ENCODE measurements around the gene SYK. TPM values are rescaled to one million over a fixed set of nuclear protein-coding genes. Genes with fewer than 3 reads are reported as not detected.

Gene SYK
- total and polyA plus RNA-seq, 2 donors (not counting 1 experiment from before 2014, with no cell fraction given) = not detected

DNA sequence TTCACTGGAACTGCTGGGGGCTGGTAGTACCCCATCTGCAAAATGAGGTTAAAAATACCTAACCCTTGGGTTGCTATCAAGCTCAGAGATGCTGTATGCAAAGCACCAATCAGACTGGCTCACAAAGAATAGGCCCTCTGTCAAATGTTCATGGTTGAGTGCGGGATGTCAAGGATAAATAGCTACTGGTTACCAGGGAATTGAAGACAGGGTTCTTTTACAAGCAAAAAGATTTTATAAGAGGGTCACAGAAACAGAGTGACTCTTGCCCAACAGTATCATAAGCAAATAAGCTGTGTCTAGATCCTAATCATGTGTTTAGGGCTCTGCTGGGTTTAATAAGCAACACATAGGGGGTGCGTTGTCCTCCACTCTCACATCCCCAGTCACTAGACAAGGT, 11.9 kb downstream of the SYK start:
- Histone ChIP-seq H3K4me2 (ENCODE audit: extremely low read depth, insufficient read depth, low read length) (no peak overlapping the region), H3K36me3 (ENCODE audit: control insufficient read depth, insufficient read depth, low read length) (no peaks in the 10 kb centered on the region), H3K9me3 (ENCODE audit: control insufficient read depth, insufficient read depth, low read depth, low read length) (no peaks in the 10 kb centered on the region), H3K27ac (ENCODE audit: insufficient read depth, low read length) (no peak overlapping the region), H4K20me1 (ENCODE audit: control insufficient read depth, extremely low read depth, insufficient read depth, low read length) (no peaks in the 10 kb centered on the region), H3K27me3 (ENCODE audit: control insufficient read depth, insufficient read depth, low read length) (no peaks in the 10 kb centered on the region), H3K4me1 (ENCODE audit: control insufficient read depth, extremely low read depth, insufficient read depth, low read length) (no peaks in the 10 kb centered on the region), H3K9ac (ENCODE audit: insufficient read depth, low read length) (no peak overlapping the region), H2AFZ (ENCODE audit: low read length) (no peak overlapping the region), H3K4me3 (replicated peaks in 1 of 4; ENCODE audit: control extremely low read depth in 1 of 4, insufficient read depth in 1 of 4, low read depth in 3 of 4, low read length in 4 of 4) (no peak overlapping the region), H3K79me2 (ENCODE audit: control insufficient read depth, insufficient read depth, low read length) (no peaks in the 10 kb centered on the region)
- TF ChIP-seq, protein P1, sequence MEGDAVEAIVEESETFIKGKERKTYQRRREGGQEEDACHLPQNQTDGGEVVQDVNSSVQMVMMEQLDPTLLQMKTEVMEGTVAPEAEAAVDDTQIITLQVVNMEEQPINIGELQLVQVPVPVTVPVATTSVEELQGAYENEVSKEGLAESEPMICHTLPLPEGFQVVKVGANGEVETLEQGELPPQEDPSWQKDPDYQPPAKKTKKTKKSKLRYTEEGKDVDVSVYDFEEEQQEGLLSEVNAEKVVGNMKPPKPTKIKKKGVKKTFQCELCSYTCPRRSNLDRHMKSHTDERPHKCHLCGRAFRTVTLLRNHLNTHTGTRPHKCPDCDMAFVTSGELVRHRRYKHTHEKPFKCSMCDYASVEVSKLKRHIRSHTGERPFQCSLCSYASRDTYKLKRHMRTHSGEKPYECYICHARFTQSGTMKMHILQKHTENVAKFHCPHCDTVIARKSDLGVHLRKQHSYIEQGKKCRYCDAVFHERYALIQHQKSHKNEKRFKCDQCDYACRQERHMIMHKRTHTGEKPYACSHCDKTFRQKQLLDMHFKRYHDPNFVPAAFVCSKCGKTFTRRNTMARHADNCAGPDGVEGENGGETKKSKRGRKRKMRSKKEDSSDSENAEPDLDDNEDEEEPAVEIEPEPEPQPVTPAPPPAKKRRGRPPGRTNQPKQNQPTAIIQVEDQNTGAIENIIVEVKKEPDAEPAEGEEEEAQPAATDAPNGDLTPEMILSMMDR (conservative IDR thresholded peaks at IDR 0.05 in 1 of 2, IDR thresholded peaks at IDR 0.05 in 1 of 2; ENCODE audit: low read depth in 1 of 2, low read length in 2 of 2) = no peak
- no peak for TF ChIP-seq EZH2 (IDR thresholded peaks at IDR 0.05; ENCODE audit: low read length, missing control alignments)
- no peak for DNase-seq (ENCODE audit: low read depth in 2 of 2)

- Histone ChIP-seq H3K27ac (ENCODE audit: insufficient read depth, low read length) (no peak overlapping the region), H3K4me2 (ENCODE audit: extremely low read depth, insufficient read depth, low read length) (no peak overlapping the region), H4K20me1 (ENCODE audit: control insufficient read depth, extremely low read depth, insufficient read depth, low read length) (no peaks in the 10 kb centered on the region), H3K36me3 (ENCODE audit: control insufficient read depth, insufficient read depth, low read length) (no peaks in the 10 kb centered on the region), H3K9me3 (ENCODE audit: control insufficient read depth, insufficient read depth, low read depth, low read length) (no peaks in the 10 kb centered on the region), H3K27me3 (ENCODE audit: control insufficient read depth, insufficient read depth, low read length) (no peaks in the 10 kb centered on the region), H3K79me2 (ENCODE audit: control insufficient read depth, insufficient read depth, low read length) (no peaks in the 10 kb centered on the region), H3K4me1 (ENCODE audit: control insufficient read depth, extremely low read depth, insufficient read depth, low read length) (no peaks in the 10 kb centered on the region), H3K9ac (ENCODE audit: insufficient read depth, low read length) (no peak overlapping the region), H2AFZ (ENCODE audit: low read length) (no peak overlapping the region), H3K4me3 (replicated peaks in 1 of 4; ENCODE audit: control extremely low read depth in 1 of 4, insufficient read depth in 1 of 4, low read depth in 3 of 4, low read length in 4 of 4) (no peak overlapping the region)
- DNase-seq (ENCODE audit: low read depth in 2 of 2) = no peak
- TF ChIP-seq EZH2 (IDR thresholded peaks at IDR 0.05; ENCODE audit: low read length, missing control alignments) = no peak
- TF ChIP-seq, protein P1 (conservative IDR thresholded peaks at IDR 0.05 in 1 of 2, IDR thresholded peaks at IDR 0.05 in 1 of 2; ENCODE audit: low read depth in 1 of 2, low read length in 2 of 2) = no peak
These were observed 12.7 kb downstream of the SYK start for GRCh38 chr9:90814355-90814754.

DNA sequence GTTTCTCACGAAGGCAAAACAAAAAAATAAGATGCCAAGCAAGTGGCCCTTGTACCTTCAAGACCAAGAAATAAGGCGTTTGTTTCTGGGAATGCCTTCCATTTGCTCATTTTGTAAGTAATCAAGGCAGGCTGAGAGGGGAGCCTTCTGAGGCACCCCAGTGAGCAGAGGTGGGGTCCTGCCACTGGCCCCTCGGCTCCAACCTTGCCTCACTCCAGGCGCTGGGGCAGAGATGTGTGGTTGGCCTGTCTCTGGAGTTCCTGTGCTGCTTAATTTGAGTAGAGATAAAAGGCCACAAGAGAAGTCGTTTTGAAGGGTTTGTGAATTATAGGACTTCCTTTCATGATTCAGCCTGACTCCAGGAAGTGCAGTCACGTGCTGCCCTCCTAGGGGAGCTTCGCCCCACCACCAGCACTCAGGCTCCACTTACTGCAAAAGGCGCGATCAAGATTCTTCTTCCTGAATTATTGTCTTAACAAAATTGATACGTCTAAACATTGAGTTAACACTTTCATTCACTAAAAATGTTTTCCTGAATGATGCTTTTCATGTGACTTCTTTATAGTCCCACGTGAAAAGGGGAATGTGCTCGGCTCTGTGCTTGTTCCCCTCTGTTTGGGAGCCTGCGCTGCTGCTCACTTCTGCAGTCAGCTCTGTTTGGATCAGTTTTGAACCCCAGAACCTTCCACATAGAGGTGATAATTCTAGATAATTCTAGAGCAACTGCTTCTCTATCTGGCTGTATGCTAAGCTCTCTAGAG, 13.7 kb downstream of the SYK start:
- no peak for DNase-seq (ENCODE audit: low read depth in 2 of 2)
- no peaks in the 10 kb centered on the region for H3K36me3 ChIP-seq (ENCODE audit: control insufficient read depth, insufficient read depth, low read length)
- no peak overlapping the region for H3K9ac ChIP-seq (ENCODE audit: insufficient read depth, low read length)
- no peaks in the 10 kb centered on the region for H3K9me3 ChIP-seq (ENCODE audit: control insufficient read depth, insufficient read depth, low read depth, low read length)
- H4K20me1 ChIP-seq (ENCODE audit: control insufficient read depth, extremely low read depth, insufficient read depth, low read length) = no peaks in the 10 kb centered on the region
- no peaks in the 10 kb centered on the region for H3K27me3 ChIP-seq (ENCODE audit: control insufficient read depth, insufficient read depth, low read length)
- no peak overlapping the region for H3K27ac ChIP-seq (ENCODE audit: insufficient read depth, low read length)
- no peaks in the 10 kb centered on the region for H3K79me2 ChIP-seq (ENCODE audit: control insufficient read depth, insufficient read depth, low read length)
- H3K4me1 ChIP-seq (ENCODE audit: control insufficient read depth, extremely low read depth, insufficient read depth, low read length) = no peaks in the 10 kb centered on the region
- H3K4me3 ChIP-seq (replicated peaks in 1 of 4; ENCODE audit: control extremely low read depth in 1 of 4, insufficient read depth in 1 of 4, low read depth in 3 of 4, low read length in 4 of 4) = no peak overlapping the region
- no peak overlapping the region for H3K4me2 ChIP-seq (ENCODE audit: extremely low read depth, insufficient read depth, low read length)
- H2AFZ ChIP-seq (ENCODE audit: low read length) = no peak overlapping the region
- TF ChIP-seq EZH2 (IDR thresholded peaks at IDR 0.05; ENCODE audit: low read length, missing control alignments) = no peak
- TF ChIP-seq, protein P1 (conservative IDR thresholded peaks at IDR 0.05 in 1 of 2, IDR thresholded peaks at IDR 0.05 in 1 of 2; ENCODE audit: low read depth in 1 of 2, low read length in 2 of 2) = no peak
